Stimulated activated CD4-positive, alpha-beta T cell treated with anti-CD3 and anti-CD28 coated beads, Interleukin-15, amount 100 ng/mL, for 48 hours (primary cell): Measurements from ENCODE around the gene HMOX1.
"Not testable (repeated sequence)": the region's sequence is repeated elsewhere in the genome, so short reads cannot be mapped to it uniquely, and the experiment has no call there.

Experiments
- DNase-seq, 2 donors: peaks; one replicate each; pipeline ENCODE4 v3.0.0-alpha.2; 2020; ENCODE audit warnings: low read depth in 2 of 2

The HMOX1 gene

DNA sequence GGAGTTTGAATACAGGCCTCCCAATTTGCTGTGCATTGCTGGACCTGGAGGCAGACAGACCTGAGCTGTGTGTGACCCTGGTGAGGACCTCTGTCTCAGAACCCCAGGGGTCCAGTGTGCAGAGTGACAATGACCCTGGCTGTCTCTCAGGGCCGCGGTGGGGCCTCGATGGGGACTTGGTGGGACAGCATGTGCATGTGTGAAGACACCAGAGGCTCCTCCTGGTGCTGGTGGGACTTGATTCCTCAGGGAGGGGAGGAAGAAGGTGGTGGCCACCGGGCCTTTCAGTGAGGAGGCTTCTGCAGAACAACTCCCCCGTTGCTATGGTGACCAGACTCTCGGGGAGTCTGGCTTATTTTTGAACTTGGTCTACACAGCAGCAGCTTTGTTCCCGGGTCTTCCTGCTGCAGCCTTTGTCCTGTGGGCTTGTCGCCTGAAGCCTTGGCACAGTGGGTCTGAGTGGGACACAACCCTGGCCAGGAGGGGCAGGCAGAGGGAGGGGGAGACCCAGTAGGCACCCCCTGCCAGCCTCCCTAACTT is 54.4 kb downstream of the HMOX1 start:
- DNase-seq: no peak

DNA sequence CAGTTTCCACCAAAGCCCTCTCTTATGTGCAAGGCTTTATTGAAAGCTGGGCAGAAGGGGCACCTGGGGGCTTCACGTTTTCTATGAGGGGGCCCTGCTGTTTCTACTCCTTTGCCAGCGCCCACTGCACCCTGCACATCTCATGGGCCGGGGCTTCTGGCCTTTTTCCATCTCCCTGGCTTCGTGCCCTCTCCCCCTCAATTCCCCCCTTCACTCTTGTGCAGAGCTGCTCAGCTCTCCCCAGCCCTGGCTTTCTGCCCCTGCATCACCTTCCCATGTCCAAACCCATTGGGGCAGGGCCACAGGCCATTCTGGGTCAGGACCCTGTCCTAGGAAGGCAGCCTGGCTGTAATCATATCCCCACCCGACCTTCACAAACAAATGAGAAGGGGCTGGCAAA is 55.5 kb downstream of the HMOX1 start:
- DNase-seq: no peak

DNA sequence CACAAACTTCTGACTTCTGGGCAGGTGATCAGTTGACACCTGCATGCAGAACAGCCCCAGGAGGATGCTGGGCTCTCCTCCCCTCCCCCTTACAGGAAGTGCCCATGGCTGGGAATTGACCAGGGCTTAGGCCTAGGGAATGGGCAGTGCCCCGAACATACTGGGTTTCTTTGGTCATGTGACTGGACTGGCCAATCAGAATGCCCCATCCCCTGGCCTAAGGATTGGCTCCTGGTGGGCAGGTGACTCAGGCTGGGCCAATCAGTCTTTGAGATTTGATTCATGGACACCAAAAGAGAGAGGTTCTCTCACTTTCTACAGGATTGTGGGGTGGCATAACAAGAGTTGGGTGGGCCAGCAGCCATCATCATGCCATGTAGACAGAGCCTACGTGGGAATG is 56.2 kb downstream of the HMOX1 start:
- DNase-seq: no peak

DNA sequence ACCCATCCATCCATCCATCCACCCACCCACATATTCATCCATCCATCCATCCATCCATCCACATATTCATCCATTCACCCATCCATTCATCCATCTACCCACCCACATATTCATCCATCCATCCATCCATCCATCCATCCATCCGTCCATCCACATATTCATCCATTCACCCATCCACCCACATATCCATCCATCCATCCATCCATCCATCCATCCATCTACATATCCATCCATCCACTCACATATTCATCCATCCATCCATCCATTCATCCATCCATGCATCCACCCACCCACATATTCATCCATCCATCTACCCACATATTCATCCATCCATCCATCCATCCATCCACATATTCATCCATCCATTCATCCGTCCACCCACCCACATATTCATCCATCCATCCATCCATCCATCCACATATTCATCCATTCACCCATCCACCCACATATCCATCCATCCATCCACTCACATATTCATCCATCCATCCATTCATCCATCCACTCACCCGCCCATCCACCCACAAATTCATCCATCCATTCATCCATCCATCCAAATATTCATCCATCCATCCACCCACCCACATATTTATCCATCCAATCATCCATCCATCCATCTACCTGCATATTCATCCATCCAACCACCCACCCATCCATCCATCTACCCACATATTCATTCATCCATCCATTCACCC is 57.9 kb downstream of the HMOX1 start:
- not testable (repeated sequence) for DNase-seq

DNA sequence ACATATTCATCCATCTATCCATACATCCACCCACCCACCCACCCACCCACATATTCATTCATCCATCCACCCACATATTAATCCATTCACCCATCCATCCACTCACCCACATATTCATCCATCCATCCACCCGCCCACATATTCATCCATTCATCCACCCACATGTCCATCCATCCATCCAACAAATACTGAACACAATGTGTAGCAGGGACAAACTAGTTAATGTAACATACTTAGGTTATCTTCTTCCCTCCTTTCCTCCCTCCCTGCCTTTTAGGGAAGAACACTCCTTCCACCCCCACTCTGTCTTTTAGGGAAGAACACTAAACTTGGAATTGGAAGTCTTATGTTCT is 58.4 kb downstream of the HMOX1 start:
- no peak for DNase-seq

DNA sequence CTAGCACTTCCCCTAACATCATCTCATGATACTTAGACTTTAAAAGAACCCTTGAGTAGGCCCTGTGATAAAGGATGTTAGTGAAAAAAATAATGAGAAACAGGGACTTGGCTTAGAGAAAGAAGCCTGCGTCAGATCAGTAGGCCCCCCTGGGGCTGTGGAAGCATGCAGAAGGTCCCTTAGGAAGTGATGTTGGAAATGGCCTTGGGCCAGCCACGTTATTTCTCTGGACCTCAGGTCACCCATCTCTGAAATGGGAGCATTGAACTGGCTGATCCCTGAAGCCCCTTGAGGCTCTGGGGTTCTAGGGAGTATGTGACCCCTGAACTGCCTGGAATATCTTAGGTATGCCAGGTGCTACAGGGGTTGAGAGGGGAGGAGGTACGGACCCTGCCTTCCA is 59.2 kb downstream of the HMOX1 start:
- DNase-seq: no peak

DNA sequence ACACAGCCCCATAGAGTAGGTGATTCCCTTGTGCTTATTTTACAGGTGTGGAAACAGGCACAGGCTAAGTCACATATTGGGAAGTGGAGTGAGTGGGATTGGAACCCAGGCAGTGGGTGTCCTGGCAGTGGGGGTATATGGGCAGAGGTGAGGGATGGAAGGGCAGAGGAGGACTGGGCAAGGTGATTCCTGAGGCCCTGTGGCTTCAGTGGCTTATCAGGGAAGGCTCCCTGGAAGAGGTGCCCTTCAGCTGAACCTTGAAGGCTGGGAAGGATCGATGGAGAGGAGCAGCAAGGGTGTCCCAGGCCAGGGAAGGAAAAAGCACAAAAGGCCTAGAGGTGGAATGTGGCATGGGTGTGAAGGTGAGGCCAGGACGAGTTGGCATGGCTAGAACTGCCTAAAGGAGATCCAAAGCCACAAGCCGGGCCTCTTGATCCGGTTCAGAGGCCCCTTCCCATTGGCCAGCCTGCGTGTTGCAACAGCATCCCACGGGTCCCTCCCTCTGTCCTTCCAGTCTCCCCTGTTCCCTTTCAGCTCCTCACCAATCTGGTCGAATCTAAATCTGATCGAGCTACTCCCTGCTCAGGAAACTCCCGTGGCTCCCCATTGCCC is 60.7 kb downstream of the HMOX1 start:
- no peak for DNase-seq

DNA sequence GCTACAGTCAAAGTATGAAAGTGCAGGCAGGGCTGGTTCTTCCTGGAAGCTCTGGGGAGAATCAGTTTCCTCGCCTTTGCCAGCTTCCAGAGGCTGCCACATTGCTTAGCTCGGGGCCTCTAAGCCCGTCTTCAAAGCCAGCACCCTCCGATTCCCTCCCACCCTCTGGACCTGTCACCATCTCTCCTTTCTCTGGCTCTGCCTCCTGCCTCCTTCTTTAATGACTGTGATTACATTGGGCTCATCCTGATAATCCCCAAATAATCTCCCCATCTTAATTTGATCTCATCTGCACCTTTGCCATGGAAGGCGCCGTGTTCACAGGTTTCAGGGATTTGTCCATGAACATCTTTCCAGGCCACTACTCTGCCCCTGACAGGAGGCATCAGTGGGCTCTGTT is 61.6 kb downstream of the HMOX1 start:
- no peak for DNase-seq

DNA sequence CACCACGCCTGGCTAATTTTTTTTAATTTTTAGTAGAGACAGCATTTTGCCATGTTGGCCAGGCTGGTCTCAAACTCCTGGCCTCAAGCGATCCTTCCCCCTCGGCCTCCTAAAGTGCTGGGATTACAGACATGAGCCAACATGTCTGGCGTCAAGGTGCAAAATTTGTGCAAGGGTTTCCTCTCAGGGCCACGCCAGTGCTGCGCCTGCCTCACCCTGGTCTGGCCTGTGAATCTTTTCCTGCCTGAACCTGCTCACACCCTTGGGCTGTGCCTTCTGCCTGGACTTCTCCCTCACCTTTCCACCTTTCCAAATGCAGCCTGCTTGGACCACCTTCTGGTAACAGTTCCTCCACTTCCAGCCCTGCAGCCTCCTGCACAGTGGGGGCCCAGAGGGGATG is 62.4 kb downstream of the HMOX1 start:
- DNase-seq: no peak
